Esophagus squamous epithelium (tissue), 4 donors: ENCODE measurements around the gene OTULINL.

Experiments used
- POLR2A ChIP-seq, 4 donors: fragments of 450-650 bp; IDR thresholded peaks; one replicate each; pipeline ENCODE4 v1.6.1; 2017; ENCODE audit warnings: antibody characterized with exemption in 4 of 4, mild to moderate bottlenecking in 4 of 4, moderate library complexity in 3 of 4
- TF ChIP-seq, protein P1 (sequence below), 6 experiments: fragments of 450-650 bp in 4 of 6; fragments of 200-600 bp in 2 of 6; sonication (generic) in 2 of 6; IDR thresholded peaks; one replicate each; pipeline ENCODE4 v1.5.1; 2016 to 2019; ENCODE audit warnings: antibody characterized with exemption in 6 of 6, mild to moderate bottlenecking in 4 of 6, moderate library complexity in 4 of 6

DNA sequence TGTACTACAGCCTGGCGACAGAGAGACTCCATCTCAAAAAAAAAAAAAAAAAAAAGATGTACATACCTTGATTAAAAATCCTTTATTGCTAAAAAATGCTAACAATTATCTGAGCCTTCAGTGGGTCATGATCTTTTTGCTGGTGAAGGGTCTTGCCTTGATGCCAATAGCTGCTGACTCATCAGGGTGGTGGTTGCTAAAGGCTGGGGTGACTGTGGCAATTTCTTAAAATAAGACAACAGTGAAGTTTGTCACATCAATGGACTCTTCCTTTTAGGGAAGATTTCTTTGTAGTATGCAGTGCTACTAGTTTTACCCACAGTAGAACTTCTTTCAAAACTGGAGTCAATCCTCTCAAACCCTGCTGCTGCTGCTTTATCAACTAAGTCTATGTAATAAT is 33.9 kb upstream of the OTULINL start:
- TF ChIP-seq, protein P1, sequence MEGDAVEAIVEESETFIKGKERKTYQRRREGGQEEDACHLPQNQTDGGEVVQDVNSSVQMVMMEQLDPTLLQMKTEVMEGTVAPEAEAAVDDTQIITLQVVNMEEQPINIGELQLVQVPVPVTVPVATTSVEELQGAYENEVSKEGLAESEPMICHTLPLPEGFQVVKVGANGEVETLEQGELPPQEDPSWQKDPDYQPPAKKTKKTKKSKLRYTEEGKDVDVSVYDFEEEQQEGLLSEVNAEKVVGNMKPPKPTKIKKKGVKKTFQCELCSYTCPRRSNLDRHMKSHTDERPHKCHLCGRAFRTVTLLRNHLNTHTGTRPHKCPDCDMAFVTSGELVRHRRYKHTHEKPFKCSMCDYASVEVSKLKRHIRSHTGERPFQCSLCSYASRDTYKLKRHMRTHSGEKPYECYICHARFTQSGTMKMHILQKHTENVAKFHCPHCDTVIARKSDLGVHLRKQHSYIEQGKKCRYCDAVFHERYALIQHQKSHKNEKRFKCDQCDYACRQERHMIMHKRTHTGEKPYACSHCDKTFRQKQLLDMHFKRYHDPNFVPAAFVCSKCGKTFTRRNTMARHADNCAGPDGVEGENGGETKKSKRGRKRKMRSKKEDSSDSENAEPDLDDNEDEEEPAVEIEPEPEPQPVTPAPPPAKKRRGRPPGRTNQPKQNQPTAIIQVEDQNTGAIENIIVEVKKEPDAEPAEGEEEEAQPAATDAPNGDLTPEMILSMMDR (IDR thresholded peaks at IDR 0.05), result no peak
- TF ChIP-seq POLR2A (IDR thresholded peaks at IDR 0.05), result no peak
